MV-4-11 (cell line): ENCODE measurements around the gene TADA2B.

Experiments
- DNase-seq: peaks from one replicate; lab custom pipeline; 2025; lab: John Stamatoyannopoulos, UW

TADA2B gene

DNA sequence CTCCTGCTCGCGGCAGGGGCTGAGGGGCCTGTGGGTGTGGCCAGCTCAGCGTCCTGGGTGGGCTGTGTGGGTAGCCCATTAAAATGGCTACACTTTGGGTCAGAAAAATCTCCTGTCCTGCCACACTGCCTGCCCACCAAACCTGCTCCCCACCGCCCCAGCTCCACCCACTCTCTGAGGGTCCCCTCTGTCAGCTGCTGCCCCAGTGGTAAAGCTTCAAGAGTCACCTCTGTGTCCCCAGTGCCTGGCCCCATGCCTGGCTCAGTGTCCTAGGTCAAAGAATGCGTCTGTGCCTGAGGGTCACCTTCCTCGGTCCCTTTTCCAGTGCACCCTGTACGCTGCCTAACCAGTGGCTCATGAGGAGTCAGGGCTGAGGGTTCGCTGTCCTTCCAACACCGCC, 24.9 kb upstream of the TADA2B start:
- no peak for DNase-seq

DNA sequence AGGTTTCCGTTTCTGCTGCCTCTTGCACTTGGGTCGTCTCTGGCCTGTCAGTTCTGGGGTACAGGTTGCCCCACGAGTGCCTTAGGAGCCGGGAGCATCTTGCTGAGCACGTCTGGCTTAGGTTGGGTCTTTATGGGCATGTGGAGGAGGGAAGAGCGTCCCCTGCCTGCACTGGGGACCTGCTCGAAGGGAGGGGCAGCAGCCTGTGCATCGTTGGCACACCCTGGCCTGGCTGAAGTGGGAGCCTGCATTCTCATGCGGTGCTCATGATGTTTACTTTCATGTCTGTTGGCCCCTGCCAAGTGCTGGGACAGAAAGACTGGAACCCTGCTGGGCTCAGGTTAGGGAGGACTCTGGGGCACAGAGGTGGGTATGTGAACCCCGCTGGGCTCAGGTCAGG, 23.8 kb upstream of the TADA2B start:
- no peak for DNase-seq

DNA sequence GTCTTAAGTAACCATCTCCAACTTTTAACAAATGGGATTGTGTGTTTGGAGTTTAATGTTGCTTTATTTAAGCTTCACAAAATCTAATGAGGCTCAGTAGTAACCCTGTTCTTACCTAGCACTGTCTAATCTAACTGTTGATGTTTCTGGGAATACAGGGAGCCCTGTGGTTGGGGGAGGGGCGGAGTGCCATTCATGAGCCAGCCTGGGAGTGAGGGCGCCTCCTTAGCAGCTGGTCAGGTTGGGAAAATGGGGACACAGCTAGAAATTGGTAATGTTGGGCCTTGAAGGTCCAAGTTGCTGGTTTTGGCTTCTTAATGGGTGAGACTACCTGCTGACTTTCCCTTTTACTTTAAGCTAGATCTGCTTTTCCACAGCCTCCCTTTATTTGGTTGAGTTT, 22.9 kb upstream of the TADA2B start:
- DNase-seq, result no peak

DNA sequence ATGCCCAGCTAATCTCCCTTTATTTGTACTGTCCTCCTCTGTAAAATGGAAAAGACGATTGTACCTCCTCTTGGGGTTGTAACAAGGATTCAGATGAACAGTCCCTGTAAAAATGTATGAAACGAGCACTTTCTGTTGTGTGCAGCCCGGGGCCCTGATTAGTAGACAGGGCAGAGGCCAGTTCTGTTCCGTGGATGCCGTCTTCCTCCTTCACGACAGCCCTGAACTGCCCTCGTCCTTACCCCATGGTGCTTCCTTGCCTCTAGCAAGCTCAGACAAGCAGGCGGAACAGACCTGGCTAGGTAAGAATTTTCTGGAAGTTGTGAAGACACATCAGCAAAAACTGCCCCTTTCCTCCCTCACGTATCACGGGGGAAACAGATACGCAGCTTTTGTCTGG, 22.3 kb upstream of the TADA2B start:
- DNase-seq, result no peak

DNA sequence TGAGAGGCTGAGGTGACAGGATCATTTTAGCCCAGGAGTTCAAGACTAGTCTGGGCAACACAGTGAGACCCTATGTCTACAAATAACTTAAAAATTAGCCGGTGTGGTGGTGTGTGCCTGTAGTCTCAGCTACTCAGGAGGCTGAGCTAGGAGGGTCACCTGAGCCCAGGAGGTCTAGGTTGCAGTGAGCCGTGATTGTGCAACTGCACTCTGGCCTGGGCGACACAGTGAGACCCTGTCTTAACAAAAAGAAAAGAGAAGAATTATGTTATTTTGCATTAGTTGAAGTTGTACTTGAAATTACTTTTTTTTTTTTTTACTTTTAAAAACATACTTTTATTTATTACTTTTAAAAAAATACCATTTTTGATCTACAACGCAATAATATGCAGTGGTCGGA, 21.8 kb upstream of the TADA2B start:
- no peak for DNase-seq

DNA sequence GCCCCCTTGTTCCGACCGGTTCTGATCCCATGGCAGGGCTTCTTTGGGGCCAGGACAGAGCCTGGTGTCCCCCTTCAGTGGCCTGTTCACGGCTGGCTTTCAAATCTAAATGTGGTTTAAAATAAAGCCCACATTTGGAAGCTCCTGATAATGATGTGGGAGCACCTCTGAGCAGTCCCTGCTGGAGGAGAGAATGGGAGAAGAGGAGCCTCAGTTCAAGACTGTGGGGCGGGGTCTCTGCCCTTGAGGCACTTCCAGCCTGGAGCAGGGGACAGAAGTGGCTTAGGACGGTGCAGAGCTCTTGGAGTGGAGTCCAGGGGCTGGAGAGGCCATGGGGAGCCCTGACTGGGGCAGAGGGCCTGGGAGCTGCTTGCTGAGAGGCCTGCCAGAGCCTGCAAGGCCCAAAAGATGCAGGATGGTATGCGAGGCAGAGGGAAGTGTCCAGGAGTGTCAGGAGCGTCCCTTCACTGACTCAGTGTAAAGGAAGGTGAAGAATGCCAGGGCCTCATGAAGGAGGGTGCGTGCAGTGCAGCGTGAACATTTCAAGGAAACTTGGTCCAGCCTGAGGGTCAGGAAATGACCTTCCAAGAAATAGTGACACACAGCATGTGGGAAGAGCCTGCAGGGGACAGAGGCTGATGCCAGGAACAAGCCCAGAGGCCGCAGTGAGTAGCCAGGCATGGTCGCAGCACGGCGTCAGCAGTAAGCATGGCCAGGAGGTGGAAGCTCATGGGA, 21.1 kb upstream of the TADA2B start:
- no peak for DNase-seq

DNA sequence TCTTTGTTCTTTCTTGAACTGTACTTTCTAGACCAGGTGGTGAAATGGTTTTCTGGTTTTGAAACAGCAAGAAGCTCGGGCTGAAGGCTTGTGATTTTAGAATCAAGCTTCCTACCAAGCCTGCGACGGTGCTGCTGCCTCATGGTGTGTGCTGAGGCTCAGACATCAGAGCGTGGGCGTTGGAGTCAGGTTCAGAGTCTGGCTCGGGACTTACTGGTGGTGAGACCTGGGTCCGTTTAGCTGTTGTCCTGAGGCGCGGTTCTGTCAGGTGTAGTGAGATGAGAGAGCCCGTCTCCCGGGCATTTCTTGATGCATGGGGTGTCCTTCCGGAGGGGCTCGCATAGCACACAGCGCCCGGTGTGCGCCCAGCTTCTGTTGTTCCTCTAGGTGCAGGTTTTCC, 19.7 kb upstream of the TADA2B start:
- DNase-seq, result no peak

DNA sequence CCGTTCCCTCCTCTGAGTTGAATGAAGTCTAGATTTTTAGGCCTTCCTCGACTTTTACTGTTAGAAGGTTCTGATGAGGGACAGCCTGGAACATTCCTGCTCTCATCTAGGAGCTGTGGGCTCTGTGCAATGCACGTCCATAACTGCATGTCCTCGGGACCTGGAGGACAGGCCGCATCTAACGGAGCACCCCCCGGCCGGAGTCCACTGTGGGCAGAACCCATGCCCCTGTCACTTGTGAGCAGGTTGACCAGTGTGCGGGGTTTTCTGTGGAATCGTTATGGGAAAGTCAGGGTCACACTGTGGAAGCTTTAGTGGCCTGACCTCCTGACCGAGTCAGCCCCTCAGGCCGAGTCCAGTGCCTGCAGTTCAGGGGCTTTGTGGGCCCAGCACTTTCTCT, 19.3 kb upstream of the TADA2B start:
- DNase-seq, result no peak

DNA sequence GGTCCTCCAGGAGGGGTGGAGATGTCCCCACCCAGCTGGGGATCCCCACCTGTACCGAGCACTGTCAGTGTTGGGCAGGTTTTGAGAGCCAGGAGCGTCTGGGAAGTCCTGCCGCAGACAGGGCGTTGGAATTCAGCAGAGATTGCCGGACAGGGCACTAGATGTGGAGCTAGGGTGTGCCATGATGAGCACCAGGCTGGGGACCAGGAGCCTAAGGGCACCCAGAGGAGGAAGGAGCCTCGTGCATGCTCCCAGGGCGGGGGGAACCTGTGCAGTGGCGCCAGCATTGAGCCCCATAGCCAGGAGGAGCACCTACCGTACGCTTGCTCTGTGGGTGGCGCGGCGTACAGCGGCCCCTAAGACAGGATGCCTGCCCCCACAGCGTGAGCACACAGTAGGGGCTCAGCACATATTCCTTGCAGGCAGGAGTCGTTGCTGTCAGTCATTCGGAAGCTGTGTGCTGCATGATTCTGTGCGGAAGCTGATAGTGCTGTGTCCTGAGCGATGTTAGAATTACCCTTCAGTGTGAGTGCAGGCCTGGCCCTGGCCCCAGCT, 18.8 kb upstream of the TADA2B start:
- no peak for DNase-seq

DNA sequence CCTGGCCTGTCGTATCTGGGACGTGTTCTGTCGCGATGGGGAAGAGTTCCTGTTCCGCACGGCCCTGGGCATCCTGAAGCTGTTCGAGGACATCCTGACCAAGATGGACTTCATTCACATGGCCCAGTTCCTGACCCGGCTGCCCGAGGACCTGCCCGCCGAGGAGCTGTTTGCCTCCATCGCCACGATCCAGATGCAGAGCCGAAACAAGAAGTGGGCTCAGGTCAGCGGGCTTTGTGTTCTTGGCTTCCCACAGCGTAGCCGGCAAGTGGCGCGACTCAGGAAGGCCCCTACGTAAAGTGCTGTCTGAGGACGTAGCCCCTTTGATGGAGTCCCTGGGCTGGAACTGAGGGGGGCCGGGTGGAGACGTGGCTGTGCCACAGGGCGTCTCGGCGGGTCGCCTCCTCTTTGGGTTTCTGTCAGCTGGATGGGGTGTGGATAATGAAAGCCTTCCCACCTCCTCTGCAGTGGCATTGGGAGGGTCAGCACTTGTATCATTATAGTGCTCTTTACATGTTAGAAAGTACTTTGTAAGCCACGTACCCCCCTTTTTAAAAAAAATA, 18.1 kb upstream of the TADA2B start:
- no peak for DNase-seq

DNA sequence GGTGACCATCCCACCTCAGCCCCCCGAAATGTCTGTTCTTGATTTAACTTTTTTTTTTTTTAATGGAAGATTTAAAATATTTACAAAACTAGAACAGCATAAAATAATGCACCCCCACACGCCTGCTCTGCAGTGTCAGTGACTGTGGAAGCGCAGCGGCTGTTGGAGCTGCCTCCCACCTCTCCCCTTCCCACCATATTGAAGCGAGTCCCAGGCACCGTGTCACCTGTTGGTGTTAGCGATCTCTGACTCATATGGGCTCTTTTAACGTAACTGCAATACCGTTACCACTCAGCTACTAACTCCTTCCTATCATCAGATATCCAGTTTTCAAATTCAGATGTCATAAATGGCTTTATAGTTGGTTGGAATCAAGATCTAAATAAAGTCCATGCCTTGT, 17.1 kb upstream of the TADA2B start:
- DNase-seq, result no peak

DNA sequence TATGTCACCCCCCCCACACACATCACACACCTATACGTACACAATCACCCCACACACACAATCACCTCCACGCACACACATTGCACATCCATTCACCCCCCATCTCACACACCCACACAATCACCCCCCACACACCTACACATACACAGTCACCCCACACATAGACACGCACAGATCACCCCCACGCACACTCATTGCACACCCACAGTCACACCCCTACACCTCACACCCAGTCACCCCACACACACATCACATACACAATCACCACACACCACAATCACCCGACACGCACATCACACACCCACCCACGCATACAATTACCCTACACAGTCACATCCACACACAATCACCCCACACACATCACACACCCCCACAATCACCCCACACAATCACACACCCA, 15.9 kb upstream of the TADA2B start:
- DNase-seq, result no peak

DNA sequence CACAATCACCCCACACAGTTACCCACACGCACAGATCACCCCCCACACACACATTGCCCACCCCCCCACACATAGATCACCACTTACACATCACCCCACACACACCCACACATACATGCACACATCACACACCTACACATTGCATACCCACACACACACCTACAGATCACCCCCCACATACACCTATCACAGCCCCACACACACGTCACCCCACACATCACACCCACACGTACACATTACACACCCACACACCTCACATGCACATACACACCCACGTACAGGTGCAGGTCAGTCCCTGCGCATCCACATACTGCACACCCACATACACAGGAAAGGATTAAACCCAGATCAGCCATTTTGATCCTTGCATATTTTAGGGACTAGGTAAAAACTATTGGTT, 15.3 kb upstream of the TADA2B start:
- DNase-seq, result no peak

DNA sequence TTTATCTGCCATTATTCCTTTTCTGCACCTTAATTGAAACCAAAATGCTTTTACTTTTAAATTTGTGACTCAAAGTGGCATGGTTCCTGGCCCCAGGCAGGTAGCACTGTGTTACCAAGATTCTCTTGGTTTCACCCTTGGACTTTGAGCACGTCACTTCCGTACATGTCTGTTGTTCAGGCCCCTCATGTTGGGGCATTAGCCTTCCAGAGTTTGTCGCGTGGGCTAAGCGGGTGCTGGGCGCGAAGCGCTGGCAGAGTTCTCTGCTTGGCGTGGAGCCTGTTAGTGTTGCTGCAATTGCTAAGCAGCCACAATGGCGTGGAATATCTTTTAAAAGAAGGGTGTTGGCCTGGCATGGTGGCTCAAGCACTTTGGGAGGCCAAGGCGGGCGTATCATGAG, 14.0 kb upstream of the TADA2B start:
- no peak for DNase-seq

DNA sequence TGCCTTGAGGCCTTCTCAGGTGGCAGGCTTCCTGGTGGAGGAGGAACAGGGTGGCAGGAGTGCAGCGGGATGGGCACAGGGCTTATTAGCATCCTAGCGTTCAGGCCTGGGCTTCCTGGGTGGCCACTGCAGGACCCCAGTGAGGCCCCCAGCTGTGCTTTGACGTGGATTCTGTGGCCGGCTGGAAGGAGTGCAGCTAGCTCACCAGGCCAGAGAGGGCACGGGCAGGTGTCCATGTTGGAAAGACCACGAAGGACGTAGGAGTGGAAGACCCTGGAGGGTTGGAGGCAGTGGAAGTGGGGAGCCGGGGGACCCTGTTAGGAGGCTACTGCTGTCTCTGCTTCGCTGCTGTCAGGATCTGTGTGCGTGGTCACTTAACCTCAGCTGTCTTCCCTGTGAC, 13.3 kb upstream of the TADA2B start:
- no peak for DNase-seq

DNA sequence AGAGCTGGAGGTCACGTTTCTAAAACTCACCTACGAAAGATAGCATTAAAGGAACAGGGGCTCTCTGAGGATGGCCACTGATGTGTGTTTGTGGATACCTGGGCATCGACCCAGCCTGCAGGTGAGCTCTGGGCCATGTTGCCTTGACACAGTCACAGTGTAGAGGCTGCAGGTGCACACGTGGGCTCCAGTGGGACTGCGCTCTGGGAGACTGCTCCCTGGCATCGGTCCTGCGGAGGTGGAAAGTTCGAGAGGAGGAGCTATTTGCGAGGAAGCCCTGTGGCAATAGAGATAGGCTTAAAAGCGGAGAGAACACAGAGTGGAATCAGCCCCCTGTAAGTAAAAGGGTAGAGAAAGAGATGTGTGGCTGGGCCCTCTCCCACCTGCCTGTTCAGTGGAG, 12.3 kb upstream of the TADA2B start:
- DNase-seq, result no peak

DNA sequence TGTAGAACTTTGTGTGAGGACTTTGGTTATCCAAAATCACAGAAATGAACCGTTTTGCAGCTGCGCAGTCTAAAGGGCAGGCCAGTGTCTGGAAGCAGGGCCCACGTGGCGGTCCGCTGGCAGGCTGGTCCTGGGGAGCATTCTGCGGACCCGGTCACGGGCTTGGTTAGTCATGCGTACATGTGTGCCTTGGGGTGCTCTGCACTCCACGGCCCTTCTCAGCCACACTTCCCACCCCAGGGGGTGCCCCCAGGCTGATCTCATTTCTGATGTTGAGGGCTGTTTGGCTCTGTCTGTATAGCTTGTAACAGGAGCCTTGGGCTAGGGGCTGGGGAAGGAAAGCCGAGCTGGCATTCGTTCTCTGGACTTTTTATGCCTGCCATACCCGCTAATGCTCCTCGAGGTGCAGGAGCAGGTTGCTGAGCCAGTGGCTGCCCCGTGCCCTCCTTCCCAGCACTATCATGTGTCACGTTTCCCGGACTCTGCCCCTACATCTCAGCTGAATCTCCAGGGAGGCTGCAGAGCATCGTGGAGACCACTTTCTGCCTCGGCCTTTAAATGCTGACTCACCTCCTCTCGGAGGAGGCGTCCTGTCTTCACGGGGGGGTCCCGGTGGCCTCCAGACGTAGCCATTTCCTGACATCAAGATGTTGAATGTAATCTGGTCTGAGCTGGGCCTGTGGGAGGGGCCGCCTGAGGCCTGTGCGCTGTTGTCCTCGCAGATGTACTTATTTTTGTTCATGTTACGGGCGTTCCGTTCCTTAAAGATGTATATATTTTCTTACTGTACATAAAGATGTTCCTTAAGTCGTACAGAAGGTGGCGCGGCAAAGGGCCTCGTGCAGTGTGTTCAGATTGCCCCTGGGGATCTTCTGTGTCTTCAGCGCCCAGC, 11.4 kb upstream of the TADA2B start:
- DNase-seq, result no peak

DNA sequence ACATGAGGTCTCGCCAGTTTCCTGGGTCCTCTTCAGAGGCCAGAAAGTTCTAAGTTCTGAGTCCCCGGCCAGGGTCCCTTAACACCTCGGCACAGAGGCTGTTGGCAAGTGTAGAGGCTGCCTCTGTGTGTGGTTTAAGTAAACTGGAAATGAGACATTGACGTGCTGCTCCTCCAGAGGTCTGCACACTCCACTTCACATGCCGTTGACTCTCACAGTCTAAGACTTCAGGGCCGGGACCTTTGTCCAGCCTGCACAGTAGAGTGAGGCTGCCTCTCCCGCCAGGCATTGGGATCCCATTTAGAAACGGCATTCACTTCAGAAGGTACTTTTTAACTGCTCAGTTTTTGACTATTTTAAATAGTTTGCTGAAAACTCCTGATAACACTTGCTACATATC, 10.6 kb upstream of the TADA2B start:
- DNase-seq, result no peak

DNA sequence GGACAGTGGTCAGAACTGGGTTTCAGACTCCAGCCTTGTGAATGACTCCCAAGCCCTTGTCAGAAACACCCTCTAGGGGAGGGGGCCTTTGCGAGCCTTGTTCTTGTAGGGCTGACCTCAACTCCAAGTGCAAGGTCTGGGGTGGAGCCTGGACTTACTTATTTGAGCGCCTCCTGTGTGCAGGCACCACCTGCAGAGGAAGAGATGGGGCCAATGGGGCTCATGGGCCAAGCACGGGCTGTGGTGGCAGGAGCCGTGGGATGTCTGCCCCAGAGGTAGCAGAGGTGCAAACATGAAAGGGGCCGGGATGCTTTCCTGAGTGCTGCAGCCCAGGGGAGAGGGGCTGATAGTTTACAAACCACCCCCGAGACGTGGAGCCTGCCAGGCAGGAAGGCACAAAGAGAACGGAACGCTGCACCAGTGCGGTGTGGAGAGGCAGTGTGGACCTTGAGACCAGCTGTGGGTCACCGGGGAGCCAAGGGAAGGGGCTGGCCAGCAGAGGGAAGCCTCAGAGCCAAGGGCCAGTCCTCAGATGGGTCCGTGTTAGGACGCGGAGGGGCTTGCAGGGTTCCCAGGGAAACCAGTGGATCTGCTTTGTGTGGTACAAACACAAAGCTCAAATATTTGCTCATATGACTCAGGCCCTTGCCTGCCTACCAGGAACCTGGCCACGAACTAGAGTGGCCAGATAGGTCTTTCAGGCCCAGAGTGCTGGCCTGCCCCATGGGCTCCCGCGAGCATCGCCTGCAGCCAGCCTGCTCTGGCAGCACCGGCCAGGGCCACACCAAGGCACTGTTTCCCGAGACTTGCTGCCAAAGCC, 8.7 kb upstream of the TADA2B start:
- no peak for DNase-seq

DNA sequence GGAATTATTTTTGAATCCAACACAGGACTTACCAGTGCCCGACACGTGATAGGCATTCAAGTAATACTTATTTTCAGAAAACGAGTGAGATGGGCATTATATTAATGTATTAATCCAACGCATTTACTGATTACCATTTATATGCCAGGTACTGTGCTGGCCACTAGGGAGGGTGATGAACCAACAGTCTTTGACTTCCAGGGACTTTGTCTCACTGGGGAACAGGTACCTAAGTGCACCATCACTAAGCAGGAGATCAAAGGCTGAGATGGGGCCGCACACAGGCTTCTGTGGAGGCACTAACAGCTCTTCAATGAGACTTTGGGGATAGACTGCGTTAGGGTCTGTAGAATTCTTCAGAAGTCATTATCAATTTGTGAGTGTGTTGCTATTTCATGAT, 5.7 kb upstream of the TADA2B start:
- DNase-seq, result no peak

DNA sequence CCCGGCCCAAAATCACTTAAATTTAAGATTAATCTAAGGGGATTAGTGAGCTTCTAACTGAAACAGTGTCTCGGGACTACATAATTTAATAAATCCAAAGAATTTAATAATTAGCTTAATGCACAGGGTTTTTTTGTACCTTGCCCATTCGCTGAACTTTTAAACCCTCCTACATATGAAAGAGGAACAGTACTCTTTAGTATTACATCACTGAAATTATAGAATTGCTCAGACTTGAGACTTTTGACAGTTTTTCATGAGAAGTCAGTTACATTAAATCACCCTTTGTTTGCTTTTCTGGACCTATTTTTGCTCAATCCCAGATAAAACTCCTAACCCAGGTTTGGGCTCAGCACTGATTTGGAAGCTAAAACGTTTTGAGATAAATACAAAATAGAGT, 2.4 kb upstream of the TADA2B start:
- DNase-seq, result peak; percentile 70

DNA sequence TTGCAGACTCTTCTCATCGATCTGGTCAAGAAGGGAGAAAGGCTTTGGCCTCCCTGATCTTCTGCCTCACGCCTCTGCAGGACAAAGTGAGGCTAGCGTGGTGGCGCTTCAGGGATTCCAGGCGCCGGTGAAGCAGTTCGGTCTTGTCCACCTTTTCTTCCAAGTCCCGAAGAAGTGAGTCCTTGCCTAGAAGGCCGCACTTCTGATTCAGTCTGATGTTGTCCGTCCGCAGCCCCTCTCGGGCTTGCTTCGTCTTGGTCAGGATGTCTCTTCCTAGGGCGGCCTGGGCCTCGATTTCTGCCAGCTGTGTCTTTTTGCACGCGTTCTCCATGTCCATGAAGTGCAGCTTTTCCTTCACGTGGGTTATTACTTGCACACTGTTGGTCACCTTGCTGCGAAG, 1.9 kb upstream of the TADA2B start:
- DNase-seq, result no peak
